HepG2 (cell line): Measurements from ENCODE around the gene MTFP1. TPM values are rescaled to one million over a fixed set of nuclear protein-coding genes. Genes with fewer than 3 reads are reported as not detected.

ENCODE experiments used
- ATAD3A ChIP-seq: sonication (generic); formaldehyde crosslinking; IDR thresholded peaks from 2 replicates; pipeline ENCODE4 v1.4.0; 2020; ENCODE audit warnings: missing genetic modification reagents
- FOXK1 ChIP-seq: sonication (generic); formaldehyde crosslinking; IDR thresholded peaks from 2 replicates; pipeline ENCODE4 v1.4.0; 2020; ENCODE audit warnings: low read depth, missing genetic modification reagents, borderline replicate concordance
- MBNL3 ChIP-seq: fragments of 250-450 bp; sonication (Bioruptor Pico); conservative IDR thresholded peaks from 2 replicates; pipeline ENCODE4 v1.8.0; 2022; ENCODE audit warnings: mild to moderate bottlenecking, inconsistent platforms
- NFKBIZ ChIP-seq: IDR thresholded peaks from 2 replicates; pipeline ENCODE4 v1.6.1; 2018; ENCODE audit warnings: missing genetic modification reagents, missing compliant biosample characterization
- REPIN1 ChIP-seq: sonication (generic); formaldehyde crosslinking; IDR thresholded peaks from 2 replicates; pipeline ENCODE4 v1.8.0; 2022; ENCODE audit warnings: missing genetic modification reagents, low read depth, mild to moderate bottlenecking, borderline replicate concordance
- TBL1XR1 ChIP-seq: fragments of 150-350 bp; IDR thresholded peaks from 2 replicates; pipeline ENCODE4 v1.6.1; 2014; ENCODE audit warnings: borderline replicate concordance, low read length; ENCODE audit not compliant: partially characterized antibody
- THYN1 ChIP-seq: sonication (generic); formaldehyde crosslinking; IDR thresholded peaks from 2 replicates; pipeline ENCODE4 v1.8.1; 2023; ENCODE audit warnings: low read depth, mild to moderate bottlenecking, moderate library complexity, missing genetic modification reagents, borderline replicate concordance
- TOE1 ChIP-seq: sonication (generic); formaldehyde crosslinking; IDR thresholded peaks from 2 replicates; pipeline ENCODE4 v1.4.0; 2020; ENCODE audit warnings: mild to moderate bottlenecking, missing genetic modification reagents
- ZFP36 ChIP-seq: fragments of 150-350 bp; IDR thresholded peaks from 2 replicates; pipeline ENCODE4 v1.6.1; 2018; ENCODE audit warnings: borderline replicate concordance, low read length, low read depth; ENCODE audit not compliant: partially characterized antibody
- ZNF235 ChIP-seq: sonication (generic); formaldehyde crosslinking; IDR thresholded peaks from 2 replicates; pipeline ENCODE4 v1.8.1; 2023; ENCODE audit warnings: mild to moderate bottlenecking, missing genetic modification reagents, borderline replicate concordance
- ZNF792 ChIP-seq: IDR thresholded peaks from 2 replicates; pipeline ENCODE4 v1.6.1; 2016
- polyA plus RNA-seq, 8 experiments: library from polyadenylated mRNA; depleted of rRNA in 3 of 8; stranded (reverse) in 7 of 8; unstranded in 1 of 8; fragments of >200 nt; fragmentation: Illumina TruSeq in 4 of 8; extraction: Trizol in 4 of 8; gene quantifications; 2 replicates each; pipeline versions ENCODE4 v1.2.1 to v1.2.3, GENCODE V29; 2011 to 2016; ENCODE audit warnings: low read depth in 4 of 8, missing spikeins in 1 of 8, mixed read lengths in 1 of 8; ENCODE audit not compliant: insufficient read depth in 1 of 8
- total RNA-seq, 5 experiments: library from RNA; depleted of rRNA; stranded (reverse); fragments of >200 nt; fragmentation: Illumina TruSeq; extraction: Trizol; gene quantifications; 2 replicates each; pipeline ENCODE4 v1.2.3, GENCODE V29; 2016; ENCODE audit warnings: low read depth in 1 of 5
- TF ChIP-seq, protein P1 (sequence below): sonication (generic); formaldehyde crosslinking; IDR thresholded peaks from 2 replicates; pipeline ENCODE4 v1.5.0; 2020; ENCODE audit warnings: mild to moderate bottlenecking, missing genetic modification reagents
- TF ChIP-seq, protein P2 (sequence below): sonication (generic); formaldehyde crosslinking; IDR thresholded peaks from 2 replicates; pipeline ENCODE4 v1.5.1; 2020; ENCODE audit warnings: mild to moderate bottlenecking, missing genetic modification reagents
- TF ChIP-seq, protein P3 (sequence below): sonication (generic); formaldehyde crosslinking; IDR thresholded peaks from 2 replicates; pipeline ENCODE4 v1.4.0; 2020; ENCODE audit warnings: missing genetic modification reagents, borderline replicate concordance
- TF ChIP-seq, protein P4 (sequence below): sonication (generic); formaldehyde crosslinking; conservative IDR thresholded peaks from 2 replicates; pipeline ENCODE4 v1.4.0; 2020; ENCODE audit warnings: missing genetic modification reagents
- TF ChIP-seq, protein P5 (sequence below), 2 experiments: fragments of 450-650 bp in 1 of 2; sonication (generic) in 1 of 2; formaldehyde crosslinking; IDR thresholded peaks; 2 replicates each; pipeline versions ENCODE4 v1.5.0 to v1.8.0; 2020 to 2022; ENCODE audit warnings: mild to moderate bottlenecking in 1 of 2, missing genetic modification reagents in 1 of 2

The MTFP1 gene
- total and polyA plus RNA-seq, 2 of the 13 experiments (the other 11 are each of a cell fraction or from before 2014, with no cell fraction given), result 29.5 to 45.6 TPM

GRCh38 chr22:30390974-30391691, 34.4 kb upstream of the MTFP1 start (continued):
- TF ChIP-seq, protein P1, sequence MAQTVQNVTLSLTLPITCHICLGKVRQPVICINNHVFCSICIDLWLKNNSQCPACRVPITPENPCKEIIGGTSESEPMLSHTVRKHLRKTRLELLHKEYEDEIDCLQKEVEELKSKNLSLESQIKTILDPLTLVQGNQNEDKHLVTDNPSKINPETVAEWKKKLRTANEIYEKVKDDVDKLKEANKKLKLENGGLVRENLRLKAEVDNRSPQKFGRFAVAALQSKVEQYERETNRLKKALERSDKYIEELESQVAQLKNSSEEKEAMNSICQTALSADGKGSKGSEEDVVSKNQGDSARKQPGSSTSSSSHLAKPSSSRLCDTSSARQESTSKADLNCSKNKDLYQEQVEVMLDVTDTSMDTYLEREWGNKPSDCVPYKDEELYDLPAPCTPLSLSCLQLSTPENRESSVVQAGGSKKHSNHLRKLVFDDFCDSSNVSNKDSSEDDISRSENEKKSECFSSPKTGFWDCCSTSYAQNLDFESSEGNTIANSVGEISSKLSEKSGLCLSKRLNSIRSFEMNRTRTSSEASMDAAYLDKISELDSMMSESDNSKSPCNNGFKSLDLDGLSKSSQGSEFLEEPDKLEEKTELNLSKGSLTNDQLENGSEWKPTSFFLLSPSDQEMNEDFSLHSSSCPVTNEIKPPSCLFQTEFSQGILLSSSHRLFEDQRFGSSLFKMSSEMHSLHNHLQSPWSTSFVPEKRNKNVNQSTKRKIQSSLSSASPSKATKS, result no peak
- TF ChIP-seq ZNF235 (CRISPR knock-in tag), result no peak
- TF ChIP-seq, protein P2, sequence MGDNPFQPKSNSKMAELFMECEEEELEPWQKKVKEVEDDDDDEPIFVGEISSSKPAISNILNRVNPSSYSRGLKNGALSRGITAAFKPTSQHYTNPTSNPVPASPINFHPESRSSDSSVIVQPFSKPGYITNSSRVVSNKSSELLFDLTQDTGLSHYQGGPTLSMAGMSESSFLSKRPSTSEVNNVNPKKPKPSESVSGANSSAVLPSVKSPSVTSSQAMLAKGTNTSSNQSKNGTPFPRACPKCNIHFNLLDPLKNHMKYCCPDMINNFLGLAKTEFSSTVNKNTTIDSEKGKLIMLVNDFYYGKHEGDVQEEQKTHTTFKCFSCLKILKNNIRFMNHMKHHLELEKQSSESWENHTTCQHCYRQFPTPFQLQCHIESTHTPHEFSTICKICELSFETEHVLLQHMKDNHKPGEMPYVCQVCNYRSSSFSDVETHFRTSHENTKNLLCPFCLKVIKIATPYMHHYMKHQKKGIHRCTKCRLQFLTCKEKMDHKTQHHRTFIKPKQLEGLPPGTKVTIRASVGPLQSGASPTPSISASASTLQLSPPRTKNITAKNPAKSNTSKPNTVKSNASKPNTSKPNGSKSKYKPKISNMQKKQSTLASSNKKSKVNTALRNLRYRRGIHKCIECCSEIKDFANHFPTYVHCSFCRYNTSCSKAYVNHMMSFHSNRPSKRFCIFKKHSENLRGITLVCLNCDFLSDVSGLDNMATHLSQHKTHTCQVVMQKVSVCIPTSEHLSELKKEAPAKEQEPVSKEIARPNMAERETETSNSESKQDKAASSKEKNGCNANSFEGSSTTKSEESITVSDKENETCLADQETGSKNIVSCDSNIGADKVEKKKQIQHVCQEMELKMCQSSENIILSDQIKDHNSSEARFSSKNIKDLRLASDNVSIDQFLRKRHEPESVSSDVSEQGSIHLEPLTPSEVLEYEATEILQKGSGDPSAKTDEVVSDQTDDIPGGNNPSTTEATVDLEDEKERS (CRISPR knock-in tag), result no peak
- TF ChIP-seq TOE1, result no peak
- peak; percentile 48; the same call in 1 of the 2 replicates for TF ChIP-seq REPIN1
- no peak for TF ChIP-seq TBL1XR1
- TF ChIP-seq, protein P3, sequence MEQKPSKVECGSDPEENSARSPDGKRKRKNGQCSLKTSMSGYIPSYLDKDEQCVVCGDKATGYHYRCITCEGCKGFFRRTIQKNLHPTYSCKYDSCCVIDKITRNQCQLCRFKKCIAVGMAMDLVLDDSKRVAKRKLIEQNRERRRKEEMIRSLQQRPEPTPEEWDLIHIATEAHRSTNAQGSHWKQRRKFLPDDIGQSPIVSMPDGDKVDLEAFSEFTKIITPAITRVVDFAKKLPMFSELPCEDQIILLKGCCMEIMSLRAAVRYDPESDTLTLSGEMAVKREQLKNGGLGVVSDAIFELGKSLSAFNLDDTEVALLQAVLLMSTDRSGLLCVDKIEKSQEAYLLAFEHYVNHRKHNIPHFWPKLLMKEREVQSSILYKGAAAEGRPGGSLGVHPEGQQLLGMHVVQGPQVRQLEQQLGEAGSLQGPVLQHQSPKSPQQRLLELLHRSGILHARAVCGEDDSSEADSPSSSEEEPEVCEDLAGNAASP (CRISPR knock-in tag), result 0 out of 2 replicates have a peak, but pooled peaks have one; percentile 48
- no peak for TF ChIP-seq NFKBIZ (CRISPR knock-in tag)
- TF ChIP-seq ZNF792 (CRISPR knock-in tag), result no peak
- TF ChIP-seq, protein P4, sequence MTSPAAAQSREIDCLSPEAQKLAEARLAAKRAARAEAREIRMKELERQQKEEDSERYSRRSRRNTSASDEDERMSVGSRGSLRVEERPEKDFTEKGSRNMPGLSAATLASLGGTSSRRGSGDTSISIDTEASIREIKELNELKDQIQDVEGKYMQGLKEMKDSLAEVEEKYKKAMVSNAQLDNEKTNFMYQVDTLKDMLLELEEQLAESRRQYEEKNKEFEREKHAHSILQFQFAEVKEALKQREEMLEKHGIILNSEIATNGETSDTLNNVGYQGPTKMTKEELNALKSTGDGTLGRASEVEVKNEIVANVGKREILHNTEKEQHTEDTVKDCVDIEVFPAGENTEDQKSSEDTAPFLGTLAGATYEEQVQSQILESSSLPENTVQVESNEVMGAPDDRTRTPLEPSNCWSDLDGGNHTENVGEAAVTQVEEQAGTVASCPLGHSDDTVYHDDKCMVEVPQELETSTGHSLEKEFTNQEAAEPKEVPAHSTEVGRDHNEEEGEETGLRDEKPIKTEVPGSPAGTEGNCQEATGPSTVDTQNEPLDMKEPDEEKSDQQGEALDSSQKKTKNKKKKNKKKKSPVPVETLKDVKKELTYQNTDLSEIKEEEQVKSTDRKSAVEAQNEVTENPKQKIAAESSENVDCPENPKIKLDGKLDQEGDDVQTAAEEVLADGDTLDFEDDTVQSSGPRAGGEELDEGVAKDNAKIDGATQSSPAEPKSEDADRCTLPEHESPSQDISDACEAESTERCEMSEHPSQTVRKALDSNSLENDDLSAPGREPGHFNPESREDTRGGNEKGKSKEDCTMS (CRISPR knock-in tag), result no peak
- TF ChIP-seq ZFP36, result no peak
- 0 out of 2 replicates have a peak, but pooled peaks have one; percentile 59 for TF ChIP-seq FOXK1
- TF ChIP-seq ATAD3A, result no peak
- no peak for TF ChIP-seq THYN1 (CRISPR knock-in tag)
- TF ChIP-seq MBNL3 (CRISPR knock-in tag), result no peak
- TF ChIP-seq, protein P5, sequence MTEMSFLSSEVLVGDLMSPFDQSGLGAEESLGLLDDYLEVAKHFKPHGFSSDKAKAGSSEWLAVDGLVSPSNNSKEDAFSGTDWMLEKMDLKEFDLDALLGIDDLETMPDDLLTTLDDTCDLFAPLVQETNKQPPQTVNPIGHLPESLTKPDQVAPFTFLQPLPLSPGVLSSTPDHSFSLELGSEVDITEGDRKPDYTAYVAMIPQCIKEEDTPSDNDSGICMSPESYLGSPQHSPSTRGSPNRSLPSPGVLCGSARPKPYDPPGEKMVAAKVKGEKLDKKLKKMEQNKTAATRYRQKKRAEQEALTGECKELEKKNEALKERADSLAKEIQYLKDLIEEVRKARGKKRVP (CRISPR knock-in tag; IDR thresholded peaks at IDR 0.05), result no peak
